Measurements from ENCODE around the gene SLC52A1.
A peak's percentile ranks its signal among the peaks of the same experiment; 100 is the strongest.
"Not testable (repeated sequence)": the region's sequence is repeated elsewhere in the genome, so short reads cannot be mapped to it uniquely, and the experiment has no call there.

The SLC52A1 gene

DNA sequence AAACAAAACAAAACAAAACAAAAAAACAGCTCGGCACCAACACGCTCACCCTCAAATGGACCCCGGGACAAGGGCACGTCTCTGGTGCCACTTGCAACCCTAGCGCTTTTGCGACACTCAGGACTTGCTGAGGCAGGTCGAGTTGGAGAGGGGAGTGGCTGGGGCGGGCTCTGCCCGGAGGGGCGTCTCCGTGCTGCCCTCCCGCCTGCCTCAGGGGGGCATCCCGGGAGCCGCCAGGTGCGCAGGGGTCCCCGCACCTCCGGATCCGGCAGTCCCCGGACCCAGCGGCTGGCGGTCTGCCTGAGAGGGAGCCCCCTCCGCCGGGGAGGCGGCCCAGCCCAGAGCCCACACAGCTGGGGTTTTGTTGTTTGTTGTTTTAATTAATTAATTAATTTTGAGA lies at the start of gene SLC52A1:
Gene SLC52A1 (minus strand): TSS at position 112 of the 400 bp plus-strand sequence. CDS start 820 bp downstream, outside the sequence.
- DNase-seq (no peak), ATAC-seq (no peak)

DNA sequence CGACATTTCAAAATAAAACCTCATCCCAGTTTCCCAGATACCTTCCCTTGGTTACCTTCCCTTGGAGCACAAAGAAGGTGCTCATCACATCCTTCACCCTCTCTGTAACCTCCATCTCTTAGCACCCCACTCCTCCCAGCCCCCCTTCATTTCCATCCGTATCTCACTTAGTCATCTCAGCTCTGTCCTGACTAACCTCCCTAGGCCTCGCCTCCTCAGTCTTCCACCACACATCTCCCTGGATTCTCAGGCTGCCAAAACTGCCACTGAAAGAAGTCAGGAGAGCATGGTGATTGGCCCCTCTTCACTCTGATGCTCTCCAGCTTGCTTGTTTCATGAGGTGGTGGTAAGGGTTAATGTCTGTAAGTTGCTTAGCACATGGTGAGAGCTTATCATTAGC lies 45.4 kb upstream of the SLC52A1 start:
- ATAC-seq (no peak), DNase-seq (no peak)

DNA sequence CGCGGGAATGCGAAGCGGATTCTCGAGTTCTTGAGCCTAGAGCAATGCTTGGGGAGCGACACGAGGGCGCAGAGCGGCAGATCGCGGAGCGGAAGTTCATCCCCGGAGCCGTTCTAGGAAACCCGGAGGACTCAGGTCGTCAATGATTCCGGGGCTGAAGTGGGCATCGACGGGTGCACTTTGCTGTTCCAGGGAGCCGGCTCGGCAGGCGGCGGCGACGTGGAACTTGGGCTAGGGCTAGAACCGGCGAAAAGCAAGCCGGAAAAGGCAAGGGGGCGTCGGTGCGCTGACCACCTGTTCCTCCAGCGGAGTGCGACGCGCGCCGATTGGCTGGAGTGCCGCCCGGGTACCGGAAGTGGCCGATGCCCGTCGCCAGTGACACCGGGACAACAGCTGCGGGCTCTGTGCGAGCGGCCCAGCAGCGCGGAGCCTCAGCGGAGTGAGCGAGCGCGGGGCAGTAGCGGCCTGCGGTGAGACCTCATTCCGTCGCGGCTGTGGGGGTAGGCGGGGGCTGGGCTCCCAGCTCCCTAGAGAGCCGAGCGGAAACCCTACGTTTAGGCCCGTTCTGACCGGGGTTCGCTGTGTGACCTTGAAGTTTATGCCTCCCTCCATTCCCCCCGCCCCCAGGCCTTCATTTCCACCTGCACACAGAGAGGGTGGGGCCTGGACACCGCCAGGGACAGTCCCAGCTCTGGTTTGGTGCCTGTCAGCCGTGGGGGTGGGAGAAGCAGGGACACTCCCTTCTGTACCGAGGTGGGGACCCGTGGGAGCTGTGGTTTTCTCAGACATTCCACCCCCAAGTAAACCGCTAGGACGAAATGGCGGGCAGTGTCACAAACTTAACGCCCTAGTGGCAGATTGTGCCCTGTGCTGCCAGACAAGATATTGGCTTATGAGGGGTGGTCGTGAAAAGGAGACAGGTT lies 43.1 kb upstream of the SLC52A1 start, which contains the start of gene ZFP3:
Gene ZFP3 (plus strand): TSS at position 362 of the 923 bp plus-strand sequence. CDS start 13,038 bp downstream, outside the sequence.
- ATAC-seq (peak; percentile 90), DNase-seq (peak; percentile 81)

DNA sequence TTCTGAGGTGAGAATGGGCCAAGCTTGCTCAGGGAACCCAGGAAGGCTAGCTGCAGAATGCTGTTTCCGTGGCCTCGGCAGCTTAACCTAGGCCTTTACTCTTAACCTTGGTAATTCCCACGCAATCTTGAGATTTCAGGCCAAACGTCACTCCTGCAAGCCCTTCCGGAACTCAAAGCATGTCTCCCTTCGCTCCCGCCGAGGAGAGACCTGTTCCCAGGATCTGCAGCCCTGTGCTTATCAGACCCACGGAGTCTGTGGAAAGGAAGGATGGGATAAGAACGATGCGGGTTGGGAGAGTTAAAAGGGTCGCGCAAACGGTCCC lies 42.5 kb upstream of the SLC52A1 start:
- DNase-seq (no peak), ATAC-seq (no peak)

DNA sequence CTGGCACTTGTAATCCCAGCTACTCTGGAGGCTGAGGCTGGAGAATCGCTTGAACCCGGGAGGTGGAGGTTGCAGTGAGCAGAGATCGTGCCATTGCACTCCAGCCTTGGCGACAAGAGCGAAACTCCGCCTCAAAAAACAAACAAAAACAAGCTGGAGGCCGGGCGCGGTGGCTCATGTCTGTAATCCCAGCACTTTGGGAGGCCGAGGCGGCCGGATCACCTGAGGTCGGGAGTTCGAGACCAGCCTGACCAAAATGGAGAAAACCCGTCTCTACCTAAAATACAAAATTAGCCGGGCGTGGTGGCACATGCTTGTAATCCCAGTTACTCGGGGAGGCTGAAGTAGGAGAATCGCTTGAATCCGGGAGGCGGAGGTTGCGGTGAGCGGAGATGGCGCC lies 42.0 kb upstream of the SLC52A1 start:
- not testable (repeated sequence) for DNase-seq, ATAC-seq

DNA sequence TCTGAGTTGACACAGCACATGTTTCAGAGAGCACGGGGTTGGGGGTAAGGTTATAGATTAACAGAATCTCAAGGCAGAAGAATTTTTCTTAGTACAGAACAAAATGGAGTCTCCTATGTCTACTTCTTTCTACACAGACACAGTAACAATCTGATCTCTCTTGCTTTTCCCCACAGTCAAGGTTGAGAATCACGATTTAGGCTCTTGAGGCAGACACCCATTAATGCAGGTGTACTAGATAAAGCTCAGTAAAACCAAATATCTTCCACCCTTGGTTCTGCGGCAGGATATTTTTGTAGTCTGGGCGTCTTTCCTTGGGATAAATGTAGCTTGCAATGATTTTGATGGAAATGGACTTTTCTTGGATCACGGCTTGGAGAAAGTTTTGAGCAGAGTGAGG lies 40.2 kb upstream of the SLC52A1 start:
- not testable (repeated sequence) for DNase-seq, ATAC-seq

DNA sequence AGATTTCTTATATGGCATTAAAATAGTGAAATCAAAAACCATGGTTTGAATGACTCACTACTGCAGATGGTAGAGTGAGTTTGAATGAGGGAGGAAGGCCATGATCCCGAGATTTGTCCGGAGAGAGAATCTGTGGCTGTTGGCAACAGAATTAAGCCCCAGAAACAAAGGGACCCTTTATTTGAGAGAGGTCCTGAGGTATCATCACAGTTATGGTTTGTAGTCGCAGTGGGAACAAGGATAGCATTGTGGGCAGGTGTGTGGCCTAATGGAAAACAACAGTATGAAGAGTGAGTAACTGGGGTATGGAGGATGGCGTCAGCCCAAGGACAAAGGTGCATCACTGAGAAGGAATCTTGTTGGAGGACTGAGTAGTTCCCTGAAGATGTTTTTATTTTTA lies 34.5 kb upstream of the SLC52A1 start:
- ATAC-seq (no peak), DNase-seq (no peak)

DNA sequence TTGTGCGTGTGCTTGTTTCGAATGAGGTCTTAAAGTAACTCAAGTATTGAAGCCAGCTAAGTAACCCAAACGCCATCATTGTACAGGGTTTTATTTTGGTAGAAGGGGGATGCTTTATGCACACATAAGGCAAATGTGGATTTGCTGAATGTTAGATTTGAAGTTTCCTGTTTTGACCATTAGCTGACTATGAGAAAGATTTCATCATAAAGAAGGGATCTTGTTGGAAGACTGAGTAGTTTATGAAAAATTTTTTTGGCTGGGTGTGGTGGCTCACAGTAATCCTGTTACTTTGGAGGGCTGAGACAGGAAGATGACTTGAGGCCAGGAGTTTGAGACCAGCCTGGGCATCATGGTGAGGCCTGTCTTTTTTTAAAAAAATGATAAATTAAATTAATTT lies 33.0 kb upstream of the SLC52A1 start:
- DNase-seq (no peak), ATAC-seq (no peak)

DNA sequence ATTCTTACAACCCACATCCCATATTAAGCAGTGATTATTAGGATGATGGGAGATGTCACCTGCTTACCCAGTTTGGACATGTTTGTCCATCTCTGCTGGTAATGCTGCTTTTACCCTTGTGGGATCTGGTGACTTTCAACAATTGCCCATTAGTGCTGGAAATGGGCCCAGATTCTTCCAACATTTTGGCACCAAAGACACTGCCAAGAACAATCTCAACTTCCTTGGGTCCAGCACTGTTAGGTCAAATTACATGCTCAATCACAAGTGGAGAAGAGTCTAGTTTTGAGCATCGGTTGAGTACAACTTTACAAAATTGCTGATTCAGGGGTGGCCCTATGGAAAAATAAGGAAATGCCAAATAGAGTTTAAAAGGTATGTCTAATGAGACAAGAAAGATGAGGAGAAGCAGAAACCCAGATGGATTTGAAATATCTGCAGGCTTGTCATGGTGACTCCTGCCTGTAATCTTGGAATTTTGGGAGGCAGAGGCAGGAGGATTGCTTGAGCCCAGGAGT lies 30.1 kb upstream of the SLC52A1 start:
- DNase-seq (no peak), ATAC-seq (no peak)

DNA sequence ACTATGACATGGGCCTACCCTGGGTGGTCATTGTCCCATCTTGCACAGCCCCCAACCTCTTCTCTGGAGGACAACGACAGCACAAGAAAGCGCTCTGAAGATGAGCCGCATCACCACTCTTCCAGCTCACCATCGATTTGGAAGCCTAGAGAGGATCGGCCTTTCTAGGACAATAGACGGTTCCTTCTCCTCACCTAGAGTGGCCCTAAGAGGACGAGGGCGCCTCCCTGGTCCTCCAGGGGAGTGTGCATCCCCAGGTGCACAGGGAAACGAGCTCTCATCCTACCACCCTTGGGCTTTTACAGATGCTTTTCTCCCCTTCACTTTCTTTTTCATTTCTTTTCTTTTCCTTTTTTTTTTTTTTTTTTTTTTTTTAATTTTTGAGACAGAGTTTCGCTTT lies 20.3 kb upstream of the SLC52A1 start:
- ATAC-seq (no peak), DNase-seq (no peak)

DNA sequence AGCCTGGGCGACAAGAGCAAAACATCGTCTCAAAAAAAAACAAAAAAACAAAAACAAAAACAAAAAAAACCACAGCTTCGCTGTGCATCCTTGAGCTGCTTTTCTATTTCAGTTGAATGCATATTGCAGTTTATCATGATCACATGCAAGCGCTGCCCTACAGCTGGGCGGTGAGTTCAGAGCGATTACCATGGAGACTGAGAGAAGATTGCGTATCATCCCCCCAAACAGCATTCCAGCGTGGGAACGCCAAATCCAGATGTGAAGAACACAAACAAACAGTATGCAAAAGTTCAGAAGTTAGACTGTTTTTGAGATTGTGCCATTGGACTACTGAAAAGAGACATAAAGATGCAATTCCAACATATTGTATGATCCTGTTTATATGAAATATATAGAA lies 15.1 kb upstream of the SLC52A1 start:
- DNase-seq (no peak), ATAC-seq (no peak)

DNA sequence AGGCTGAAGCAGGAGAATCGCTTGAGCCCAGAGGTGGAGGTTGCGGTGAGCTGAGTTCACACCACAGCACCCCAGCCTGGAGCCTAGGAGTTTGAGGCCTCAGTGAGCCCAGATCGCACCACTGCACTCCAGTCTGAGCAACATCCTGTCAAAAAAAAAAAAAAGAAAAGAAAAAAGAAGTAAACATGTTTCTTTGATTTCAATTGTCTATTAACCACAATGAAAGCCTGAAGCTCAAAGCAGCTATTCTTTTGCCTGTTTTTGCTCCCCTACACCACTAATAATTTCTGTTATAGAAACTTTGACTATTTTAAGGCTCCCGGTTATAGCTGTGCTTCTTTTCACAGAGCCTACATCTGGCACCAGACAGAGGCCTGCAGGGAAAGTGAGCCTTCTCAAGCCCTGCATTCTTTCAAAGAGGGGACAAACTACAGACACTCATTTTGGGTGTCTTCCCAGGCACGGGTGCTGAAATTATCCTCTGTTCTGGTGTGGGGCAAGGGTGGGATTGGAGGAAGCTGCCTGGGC lies 14.2 kb upstream of the SLC52A1 start:
- DNase-seq (no peak), ATAC-seq (peak; percentile 69)

DNA sequence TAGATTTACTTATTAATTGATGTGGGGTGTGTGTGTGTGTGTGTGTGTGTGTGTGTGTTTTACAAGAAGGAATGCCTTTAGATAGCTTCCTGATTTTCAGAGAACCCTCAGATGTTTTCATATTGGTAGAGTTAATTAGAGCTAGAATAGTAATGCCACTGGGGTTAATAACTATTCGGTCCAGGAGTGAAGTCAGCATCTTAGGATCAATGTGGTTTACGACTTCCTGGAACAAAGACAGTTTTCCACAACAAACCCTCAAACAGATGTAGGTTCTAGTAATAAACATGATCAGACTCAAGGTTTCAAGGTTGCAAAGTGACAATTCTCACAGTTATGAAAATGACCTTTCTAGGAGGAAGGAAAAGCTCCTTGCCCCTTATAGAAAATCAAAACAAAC lies 12.2 kb upstream of the SLC52A1 start:
- no peak for DNase-seq

DNA sequence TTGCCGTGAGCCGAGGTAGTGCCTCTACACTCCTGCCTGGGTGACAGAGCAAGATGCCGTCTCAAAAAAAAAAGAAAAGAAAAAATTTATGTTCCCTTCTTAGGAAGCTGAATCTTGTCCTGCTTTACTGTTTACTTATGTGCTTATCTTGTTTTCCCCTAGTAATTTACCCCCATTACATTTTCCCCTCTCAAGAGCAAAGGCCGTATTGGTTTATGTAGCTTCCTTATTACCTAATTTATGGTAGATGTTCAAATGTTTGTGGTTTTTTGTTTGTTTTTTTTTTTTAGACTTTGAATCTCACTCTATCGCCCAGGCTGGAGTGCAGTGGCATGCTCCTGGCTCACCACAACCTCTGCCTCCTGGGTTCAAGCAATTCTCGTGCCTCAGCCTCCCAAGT lies 10.3 kb upstream of the SLC52A1 start:
- no peak for DNase-seq
- ATAC-seq, result no peak

More for the DNA sequence above, 12.2 kb upstream of the SLC52A1 start:
- no peak for ATAC-seq

DNA sequence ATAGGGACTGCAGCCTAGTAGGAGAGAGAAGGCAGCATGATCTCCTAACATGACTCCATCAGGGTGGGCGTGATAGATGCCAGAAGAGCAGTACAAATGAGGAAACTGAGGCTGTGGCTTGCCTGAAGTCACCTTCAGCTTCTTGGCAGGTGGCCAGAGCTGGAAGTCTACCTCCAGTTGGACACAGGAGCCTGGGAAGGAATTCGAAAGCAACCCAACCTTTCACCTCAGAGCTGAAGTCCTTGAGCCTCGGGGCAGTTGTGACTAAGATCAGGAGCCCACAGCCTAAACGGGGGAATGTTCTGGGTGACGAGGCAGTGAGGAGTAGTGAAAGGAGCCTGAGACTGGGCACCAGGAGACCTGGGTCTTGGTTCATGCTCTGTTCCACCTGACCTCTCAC lies 9.4 kb upstream of the SLC52A1 start:
- DNase-seq, result no peak
- ATAC-seq, result no peak

DNA sequence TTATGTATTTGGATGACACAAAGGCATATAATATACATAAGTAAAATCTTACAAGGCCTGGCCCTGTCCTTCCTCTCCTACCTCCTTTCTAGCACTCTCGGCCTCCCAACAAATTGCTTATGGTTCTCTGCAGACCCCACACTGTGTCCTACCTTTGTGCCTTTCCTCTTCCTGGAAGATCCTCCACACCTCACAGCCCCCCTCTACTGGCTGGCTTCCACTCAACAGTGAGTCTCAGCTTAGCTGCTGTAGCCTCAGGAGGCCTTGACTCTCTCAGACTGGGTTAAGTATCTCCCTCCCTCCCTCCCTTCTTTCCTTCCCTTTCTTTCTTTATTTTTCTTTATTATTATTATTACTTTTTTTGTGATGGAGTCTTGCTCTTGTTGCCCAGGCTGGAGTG lies 8.3 kb upstream of the SLC52A1 start:
- ATAC-seq (no peak), DNase-seq (no peak)

DNA sequence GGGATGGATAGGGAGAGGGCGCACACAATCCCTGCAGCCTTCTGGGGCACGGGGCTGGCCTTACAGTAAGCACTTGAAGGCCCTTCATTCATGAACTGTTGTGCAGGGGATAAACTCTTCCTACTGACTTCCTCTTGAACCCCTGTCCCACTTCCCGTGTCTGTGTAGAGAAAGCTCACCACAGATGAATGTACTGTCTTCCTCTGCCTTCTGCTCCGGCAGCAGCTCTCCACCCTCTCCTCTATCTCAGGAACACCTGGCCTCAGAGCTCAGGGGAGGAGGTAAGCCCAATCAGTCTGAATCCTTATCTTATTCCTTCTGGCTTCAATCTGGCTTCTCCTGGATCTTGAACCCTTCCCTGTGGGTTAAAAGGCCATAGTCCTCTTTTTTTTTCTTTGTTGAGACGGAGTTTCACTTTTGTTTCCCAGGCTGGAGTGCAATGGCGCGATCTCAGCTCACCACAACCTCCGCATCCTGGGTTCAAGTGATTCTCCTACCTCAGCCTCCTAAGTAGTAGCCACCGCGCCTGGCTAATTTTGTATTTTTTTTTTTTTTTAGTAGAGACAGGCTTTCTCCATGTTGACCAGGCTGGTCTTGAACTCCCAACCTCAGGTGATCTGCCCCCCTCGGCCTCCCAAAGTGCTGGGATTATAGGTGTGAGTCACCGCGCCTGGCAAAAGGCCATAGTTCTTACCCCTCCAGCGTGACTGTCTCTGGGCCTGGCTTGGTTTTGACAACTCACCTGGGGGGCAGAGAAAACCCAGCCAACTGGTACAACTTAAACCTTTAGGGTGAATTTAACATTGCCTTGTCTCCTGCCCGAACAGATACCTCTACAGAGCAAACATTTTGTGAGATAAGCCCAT lies 7.2 kb upstream of the SLC52A1 start:
- peak; percentile 28 for ATAC-seq
- peak; percentile 27 for DNase-seq

DNA sequence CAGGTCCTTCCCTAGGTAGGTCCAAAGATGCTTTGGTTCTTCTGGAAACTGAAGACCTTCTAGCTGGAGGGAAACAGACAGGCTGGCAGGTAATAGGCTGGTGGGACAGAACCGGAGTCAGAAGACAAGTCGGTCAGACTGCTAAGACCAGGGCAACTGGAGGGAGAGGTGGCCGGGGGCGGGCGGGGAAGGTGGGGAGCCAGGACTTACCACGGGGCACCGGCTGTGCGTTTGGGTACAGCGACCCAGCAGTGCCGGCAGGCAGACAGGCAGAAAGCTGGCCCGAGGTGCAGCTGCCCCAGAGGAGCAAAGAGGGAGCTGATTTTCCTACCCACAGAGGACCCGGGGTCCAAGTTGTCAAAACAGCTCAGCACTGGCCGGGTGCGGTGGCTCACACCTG lies 575 bp downstream of the SLC52A1 start:
- no peak for DNase-seq

DNA sequence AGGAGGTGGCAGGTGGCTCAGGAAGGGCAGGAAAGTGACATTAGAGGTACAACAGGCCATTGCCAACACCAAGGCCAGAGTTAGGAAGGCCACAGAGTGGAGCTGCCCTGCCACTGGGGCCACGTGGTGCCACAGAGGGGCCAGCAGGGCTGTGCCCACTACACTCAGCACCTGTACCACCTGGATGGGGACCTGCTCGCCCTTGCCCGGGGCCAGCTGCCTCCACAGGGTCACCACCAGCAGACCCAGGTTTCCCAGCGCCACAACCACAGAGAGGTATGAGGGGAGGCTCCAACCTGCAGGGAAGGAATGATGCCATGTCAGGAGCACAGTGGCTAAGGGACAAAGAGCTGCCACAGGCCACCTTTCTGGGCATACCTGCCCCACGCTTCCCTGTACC lies 1.2 kb downstream of the SLC52A1 start:
- DNase-seq, result no peak
- no peak for ATAC-seq

More for the DNA sequence above, 575 bp downstream of the SLC52A1 start:
- no peak for ATAC-seq

DNA sequence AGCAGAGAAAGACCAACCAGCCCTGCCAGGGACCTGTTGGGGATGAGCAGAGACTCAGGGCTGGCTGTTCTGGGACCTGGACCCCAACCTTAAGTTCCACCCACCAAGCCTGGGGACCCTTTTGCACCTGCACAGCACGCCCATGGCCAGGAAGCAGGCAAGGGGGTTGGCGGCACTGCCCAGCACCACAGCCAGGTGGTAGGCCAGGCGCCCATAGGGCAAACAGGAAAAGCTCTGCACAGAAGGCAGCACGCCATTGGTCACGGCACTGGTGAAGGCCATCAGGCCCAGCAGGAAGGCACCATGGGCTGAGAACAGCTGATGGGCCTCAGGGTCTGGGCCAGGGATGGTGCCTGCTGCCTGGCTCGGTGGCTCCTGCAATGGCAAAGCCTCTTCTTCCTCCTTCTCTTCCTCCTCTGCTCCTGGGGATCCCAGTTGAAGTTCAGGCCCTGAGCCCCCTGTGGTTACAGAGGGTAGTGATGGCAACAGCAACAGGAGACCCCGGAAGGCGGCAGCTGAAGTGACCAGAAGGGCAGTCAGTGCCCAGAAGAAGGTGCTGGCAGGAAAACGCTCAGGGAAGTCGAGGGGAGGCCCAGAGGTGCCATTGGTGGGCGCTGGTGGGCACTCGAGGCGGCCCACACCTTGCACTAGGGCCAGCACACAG lies 1.7 kb downstream of the SLC52A1 start:
- ATAC-seq, result no peak
- DNase-seq, result no peak

DNA sequence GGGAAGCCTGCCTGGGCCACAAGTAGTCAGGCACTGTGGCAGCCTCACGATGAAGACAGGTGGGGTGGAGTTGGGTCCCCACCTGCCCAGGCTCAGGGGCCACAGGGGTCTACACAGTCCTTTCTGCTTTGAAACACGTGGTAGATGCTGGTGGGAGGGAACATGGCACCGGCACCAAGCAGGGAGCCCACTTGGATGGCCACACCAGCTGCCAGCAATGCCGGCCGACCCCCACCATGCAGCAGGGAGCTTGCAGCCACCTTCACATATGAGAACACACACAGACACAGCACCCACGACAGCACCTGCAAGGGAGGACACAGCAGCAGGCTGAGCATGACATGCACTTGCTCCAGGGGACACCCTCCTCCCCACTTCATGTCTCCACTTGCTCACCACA lies 2.4 kb downstream of the SLC52A1 start:
- no peak for DNase-seq
- ATAC-seq, result no peak
